HG03520 (cell line): Measurements from ENCODE around the gene FXN.
"Not testable (repeated sequence)": the region's sequence is repeated elsewhere in the genome, so short reads cannot be mapped to it uniquely, and the experiment has no call there.

Experiments used
- ATAC-seq: cut with Tn5 transposase; IDR thresholded peaks from one replicate; pipeline ENCODE4 v1.9.1; 2021; ENCODE audit warnings: mild to moderate bottlenecking, moderate library complexity; ENCODE audit not compliant: unreplicated experiment

Gene FXN

DNA sequence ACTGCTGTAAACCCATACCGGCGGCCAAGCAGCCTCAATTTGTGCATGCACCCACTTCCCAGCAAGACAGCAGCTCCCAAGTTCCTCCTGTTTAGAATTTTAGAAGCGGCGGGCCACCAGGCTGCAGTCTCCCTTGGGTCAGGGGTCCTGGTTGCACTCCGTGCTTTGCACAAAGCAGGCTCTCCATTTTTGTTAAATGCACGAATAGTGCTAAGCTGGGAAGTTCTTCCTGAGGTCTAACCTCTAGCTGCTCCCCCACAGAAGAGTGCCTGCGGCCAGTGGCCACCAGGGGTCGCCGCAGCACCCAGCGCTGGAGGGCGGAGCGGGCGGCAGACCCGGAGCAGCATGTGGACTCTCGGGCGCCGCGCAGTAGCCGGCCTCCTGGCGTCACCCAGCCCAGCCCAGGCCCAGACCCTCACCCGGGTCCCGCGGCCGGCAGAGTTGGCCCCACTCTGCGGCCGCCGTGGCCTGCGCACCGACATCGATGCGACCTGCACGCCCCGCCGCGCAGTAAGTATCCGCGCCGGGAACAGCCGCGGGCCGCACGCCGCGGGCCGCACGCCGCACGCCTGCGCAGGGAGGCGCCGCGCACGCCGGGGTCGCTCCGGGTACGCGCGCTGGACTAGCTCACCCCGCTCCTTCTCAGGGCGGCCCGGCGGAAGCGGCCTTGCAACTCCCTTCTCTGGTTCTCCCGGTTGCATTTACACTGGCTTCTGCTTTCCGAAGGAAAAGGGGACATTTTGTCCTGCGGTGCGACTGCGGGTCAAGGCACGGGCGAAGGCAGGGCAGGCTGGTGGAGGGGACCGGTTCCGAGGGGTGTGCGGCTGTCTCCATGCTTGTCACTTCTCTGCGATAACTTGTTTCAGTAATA is at the start of gene FXN:
Gene FXN (plus strand): TSS at position 315 of the 871 bp plus-strand sequence. CDS start 31 bp downstream, at position 346.
- peak; percentile 90 for ATAC-seq

DNA sequence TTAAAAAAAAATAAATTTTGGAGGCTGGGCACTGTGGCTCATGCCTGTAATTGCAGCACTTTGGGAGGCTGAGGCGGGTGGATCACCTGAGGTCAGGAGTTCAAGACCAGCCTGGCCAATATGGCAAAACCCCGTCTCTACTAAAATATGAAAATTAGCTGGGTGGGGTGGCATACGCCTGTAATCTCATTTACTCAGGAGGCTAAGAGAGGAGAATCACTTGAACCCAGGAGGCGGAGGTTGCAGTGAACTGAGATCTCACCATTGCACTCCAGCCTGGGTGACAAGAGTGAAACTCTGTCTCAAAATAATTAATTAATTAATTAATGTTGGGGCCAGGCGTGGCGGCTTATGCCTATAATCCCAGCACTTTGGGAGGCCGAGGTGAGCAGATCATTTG is 48.6 kb upstream of the FXN start:
- not testable (repeated sequence) for ATAC-seq

DNA sequence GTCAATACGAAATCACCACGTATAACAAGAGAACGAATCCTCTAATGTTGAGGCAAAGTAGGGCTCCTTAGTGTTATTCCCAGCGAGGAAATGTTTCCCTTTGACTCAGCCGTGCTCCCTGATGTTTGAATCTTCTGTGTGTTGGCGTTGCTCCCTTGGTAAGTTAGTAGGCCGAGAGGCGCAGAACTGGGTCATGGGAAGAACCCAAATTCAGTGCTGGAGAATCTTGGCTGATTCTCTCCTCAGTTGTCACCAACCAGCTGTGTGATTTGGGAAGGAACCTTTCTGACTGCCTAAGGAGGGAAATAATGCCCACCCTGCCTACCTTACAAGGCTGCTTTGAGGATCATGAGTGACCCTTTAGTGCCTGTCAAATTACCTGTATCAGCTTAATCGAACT is 44.1 kb upstream of the FXN start:
- ATAC-seq, result no peak

DNA sequence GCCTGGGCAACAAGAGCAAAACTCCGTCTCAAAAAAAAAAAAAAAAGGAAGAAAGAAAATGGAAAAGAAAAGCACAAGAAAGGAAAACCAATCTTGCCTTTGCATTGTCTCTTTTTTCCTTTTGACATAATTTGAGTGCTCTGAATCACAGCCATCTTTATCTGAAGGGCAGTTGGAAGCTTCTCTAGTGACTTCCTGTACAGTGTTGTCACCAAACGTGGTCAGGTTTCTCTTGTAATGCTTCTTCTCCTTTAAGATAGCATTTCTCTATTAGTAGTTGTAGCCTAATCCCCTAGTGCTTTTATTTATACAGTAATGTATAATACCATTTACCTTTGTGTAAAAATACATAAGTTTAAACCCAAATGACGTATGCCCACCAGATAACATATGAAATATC is 39.8 kb upstream of the FXN start:
- no peak for ATAC-seq

DNA sequence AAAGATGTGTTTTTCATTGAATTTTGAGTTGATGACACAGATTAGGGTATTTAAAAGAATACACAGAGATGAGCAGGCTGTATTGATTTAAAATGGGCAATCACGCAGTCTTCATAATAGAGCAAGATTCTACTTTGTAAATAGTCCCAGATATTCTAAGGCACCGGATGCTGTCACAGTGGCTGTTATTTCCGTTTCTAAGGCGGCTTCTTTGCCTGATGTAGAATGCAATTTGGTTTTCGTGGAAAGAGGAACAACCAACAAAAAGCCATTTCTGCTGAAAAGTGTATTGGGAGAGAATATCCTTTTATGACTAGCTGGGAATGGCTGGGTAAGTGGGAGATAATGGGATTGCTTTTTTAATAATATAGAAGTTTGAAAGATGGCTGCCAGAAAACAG is 39.1 kb upstream of the FXN start:
- ATAC-seq, result no peak

DNA sequence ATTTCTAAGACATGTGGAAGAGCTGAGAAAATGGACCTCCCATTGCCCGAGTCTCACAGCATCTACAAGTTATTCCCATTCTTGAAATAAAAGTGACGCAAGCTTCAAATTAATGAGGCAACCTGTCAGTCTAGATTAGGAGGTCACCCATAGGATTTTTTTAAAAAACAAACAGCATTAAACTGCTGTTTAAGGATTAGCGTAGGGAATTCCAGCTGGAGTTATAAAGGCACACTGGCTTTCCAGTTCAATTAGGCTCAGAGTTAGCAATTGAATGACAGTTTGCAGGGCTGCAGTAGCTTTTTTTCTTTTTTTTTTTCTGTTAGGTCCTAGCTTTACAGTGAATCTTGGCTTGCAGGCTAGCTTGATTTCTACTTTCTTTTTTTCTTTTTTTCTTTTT is 37.9 kb upstream of the FXN start:
- no peak for ATAC-seq

DNA sequence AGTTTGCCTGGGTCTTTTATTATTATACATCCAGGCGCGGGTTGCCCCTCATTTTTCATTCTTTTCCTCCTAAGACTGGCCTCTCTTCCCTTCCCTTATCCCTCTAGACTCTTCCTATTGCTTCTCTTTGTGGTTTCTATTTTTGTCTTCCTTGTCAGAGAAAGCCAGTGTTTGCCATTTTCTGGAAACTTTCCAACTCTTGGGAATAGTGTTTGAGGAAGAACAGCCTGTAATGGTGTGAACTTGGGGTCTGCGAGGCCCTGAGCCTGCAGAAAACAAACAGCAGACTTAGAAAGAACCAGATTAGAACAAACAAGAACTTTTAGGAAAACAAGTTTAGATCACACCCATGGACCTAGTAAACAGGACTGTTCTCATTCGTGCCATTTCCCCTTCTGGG is 37.2 kb upstream of the FXN start:
- no peak for ATAC-seq

DNA sequence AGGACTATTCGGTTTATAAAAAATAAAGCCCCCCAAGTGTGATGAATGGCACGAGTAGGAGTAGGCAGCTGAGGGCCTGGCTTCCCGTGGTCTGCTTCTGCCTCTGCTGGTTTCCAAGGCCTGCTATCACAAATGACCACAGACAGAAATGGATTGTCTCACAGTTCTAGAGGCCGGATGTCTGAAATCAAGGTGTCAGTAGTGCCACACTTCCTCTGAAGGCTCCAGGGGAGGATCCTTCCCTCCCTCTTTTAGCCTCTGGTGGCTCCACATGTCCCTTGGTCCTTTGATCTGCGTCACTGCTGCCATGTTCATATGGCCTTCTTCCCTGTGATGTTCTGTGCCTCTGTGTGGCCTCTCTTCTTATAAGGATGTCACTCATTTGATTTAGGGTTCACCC is 36.7 kb upstream of the FXN start:
- no peak for ATAC-seq

DNA sequence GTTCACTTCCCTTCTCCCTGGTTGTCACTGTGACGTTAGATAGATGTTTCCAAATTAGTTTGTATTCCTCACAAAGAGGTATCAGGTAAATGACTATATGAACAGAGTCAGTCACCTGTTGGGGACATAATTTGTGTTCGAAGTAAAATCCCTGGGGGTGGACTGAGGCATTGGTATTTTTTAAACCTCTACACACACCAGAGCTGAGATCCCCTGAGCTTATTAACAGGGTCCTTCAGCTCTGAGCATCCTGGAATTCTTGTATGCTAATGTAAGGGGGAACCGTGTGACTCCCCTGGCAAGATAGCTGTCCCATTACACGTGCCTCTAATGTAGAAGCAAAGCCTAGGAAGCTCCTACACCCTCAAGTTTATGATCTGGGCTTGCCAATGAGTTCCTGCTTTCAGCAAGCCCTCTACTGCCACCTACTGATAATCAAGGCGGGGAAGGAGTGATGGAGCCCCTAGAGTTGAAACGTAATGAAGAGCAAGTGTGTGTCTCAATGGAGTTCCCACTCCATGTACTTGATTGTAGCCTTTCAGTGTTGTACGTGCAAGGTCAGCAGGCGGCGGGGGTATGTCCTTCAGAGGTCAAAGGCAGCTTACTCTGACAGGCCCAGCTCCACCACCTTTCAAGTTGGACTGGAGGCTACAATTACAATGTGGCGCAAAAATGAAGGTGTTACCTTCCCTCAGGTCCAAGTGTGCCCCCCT is 36.0 kb upstream of the FXN start:
- ATAC-seq, result peak; percentile 75

DNA sequence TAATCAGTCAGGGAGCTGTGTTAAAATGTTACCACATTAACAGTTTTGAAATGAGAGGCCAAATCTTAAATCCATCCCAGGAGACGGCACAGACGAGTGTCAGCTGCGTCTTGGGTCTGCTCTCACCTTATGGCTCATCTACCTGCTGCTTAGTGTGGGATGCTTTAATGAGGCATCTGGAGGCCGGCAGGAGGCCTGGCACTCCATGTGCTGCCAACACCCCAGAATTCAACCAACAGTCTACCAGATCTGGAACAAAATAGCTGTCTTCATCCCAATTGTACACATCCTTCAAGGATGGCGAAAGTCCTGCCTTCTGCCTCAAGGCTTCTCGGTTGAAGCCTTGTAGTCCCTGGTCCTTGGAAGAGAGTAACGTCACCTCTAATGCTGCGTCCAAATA is 33.6 kb upstream of the FXN start:
- no peak for ATAC-seq

DNA sequence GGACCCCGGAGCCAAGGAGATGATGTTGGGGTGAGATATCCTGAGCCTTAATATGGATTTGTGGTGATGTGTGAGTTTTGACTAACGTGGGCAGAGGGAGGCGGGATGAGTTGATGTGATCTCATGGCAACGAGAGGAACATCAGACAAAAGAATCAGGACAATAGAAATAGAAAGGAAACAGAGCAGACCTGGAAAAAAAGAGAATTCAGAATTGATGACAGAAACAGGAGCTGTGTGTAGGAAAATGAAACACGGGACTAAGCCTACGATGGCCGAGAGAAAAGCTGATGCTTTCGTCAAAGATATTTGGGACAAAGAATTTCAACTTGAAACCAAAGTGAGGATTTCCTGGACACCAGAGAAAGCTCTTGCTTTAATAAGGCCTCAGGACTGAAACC is 32.5 kb upstream of the FXN start:
- ATAC-seq, result no peak

DNA sequence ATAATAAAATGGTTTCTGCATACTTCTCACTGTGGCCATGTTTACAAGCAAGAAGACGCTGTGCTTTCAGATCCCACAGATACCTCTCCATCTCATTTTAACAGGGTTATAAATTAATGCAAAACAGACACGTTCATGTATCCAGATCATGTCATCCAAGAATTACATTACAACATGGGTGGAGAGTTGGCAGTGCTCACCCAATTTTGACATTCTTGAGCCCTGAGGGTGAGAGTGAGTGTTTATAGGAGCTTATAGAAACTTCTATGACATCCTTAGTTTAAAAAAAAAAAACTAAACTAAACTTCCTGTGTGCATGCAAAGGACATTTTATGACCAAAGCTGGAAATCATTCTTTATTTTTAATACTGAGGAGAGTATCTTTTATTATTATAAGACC is 30.7 kb upstream of the FXN start:
- no peak for ATAC-seq

DNA sequence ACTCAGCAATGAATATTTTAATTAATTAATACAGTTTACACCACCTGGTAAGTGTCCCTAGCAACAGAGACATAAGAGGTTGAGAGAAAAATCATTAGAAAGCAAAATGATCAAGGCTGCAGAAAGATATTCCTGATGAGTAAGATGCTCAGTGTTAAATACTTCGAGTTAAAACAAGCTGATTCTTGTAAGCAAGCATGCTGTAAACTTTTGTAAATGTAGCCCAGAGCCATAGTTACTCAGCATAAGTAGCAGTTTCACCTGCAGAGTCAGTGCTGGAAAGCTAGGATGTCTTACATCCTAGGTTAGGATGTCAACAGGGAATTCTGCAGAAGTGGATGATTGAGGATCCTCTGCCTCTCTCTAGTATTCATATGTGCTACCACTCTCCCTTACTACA is 25.8 kb upstream of the FXN start:
- no peak for ATAC-seq

DNA sequence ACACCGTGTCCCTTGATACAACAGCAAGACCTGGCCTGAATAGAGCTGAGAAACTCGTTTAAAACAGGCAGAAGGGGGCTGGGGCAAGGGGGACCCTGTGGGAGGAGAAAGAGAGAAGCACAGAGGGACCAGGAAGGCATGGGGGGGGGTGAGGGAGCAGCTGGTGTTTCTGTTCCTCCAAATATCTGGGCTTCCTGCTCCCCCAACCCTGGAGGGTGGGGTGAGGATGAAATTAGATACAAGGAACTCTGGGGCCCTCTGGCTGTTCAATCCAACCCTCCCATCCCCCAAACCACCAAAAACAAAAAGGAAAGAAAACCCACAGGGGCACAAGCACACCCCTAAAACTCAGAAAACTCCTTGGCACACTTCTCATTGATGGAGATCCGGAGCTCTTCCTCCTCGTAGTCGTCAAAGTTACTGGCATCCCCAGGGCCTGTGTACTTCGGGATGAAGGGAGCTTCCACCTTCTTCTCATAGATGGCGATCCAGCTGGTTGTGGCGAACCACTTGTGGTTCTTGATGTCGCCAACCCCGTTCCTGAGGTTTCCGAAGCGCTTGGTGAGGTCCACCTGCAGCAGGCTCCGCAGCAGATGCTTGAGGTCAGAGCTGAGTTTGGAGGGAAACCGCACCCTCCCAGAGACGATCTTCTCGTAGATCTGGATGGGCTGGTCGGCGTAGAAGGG is 22.7 kb upstream of the FXN start:
- ATAC-seq, result no peak

DNA sequence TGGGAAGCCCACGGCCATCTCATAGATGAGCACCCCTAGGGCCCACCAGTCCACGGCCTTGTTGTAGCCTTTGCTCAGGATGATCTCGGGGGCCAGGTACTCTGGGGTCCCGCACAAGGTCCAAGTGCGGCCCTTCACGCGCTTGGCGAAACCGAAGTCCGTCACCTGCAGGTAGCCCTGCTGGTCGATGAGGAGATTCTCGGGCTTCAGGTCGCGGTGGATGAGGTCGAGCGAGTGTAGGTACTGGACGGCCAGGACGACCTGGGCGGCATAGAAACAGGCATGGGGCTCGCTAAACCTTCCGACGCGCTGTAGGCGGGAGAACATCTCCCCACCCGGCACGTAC is 22.2 kb upstream of the FXN start:
- no peak for ATAC-seq

DNA sequence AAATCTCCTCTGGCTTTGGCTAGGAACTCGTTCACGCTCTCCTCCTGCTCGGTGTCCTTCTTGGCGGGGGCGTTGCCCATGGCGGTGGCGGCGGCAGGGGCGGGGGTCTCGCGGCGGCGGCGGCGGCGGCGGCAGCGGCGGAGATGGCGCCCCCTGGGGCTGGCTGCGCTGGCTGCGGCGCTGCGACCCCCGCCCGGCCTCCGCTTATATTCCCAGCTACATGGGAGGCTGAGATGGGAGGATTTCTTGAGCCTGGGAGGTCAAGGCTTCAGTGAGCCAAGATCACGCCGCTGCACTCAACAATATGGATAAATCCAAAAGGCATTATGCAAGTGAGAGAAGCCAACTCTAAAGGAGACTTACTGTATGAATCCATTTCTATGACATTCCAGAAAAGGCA is 21.5 kb upstream of the FXN start, which contains the start of gene PRKACG:
Gene PRKACG (minus strand): TSS at position 101 of the 400 bp plus-strand sequence. CDS start 21 bp downstream, at position 80.
- no peak for ATAC-seq

DNA sequence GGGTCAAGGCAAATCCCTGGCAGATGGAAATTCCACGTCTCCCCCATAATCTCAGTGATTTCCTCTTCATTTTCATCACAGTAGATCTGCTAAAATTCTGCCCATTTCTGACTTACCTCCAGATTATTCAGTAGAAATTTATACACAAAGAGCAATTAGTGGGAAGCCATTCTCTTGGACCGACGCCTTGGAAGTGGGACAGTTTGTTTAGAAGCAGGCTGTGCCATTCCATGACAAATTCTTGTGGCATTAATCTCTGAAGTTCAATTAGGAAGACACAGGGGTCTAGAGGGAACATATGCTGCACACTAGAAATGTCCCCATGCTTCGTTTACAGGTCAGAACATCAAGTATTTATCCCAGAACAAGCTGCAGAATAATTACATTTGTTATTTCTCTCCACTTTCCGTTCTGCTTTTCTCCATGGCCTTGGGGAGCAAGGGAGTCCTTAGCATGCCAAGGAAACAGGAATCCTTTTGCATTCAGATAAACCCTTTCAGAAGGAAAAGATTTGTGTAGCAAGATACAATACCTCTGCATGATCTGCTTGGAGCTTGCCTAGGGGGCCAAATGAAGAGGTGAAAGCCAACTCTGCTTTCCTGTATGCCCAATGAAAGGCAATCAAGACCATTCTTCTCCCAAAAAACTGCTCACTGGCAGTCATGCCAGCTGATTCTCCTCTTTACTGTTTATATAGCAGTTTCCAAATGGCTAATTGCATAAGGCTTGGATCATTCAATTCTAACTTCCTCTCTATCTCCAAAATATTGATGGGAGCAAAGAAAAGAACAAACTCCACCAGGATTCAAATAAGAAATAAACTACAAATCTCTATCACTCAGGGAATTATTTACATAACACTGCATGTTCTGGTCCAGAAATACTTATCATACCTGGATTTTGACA is 19.1 kb upstream of the FXN start:
- ATAC-seq, result no peak

DNA sequence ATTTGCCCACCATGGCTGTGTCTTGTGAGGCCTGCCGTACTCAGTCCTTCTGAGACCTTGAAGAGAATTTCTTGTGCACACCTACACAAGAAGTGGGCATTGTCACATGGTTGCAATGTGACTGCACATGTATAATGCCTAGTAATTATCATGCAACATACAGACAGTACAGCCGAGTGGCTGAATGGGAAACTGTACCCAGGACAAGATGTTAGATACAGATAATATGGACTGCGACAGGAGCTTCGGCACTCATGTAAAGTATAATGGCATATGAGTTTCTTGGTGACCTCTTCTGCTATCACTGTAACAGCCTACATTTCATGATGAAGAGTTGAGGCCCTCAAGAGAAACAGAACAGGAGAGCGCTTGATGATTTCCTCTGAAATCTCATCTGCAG is 16.8 kb upstream of the FXN start:
- ATAC-seq, result no peak

DNA sequence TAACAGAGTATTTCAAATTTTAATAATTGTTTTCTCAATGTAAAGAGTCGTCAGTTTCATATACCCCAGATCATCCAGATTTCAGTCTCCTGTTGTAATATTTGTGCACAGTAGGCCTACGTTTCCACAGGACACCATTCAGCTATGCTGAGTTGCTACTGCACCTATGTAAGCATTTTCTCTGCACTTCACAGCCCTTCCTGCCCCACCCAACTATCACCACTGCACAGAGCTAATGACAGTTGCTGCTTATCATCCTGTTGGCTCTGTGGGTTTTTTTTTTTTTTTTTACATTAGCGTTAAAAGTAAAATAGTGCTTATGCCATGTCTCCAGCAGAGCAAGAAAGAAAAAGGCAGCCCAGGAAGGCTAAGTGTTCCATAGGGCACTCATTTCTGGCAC is 15.7 kb upstream of the FXN start:
- ATAC-seq, result no peak

DNA sequence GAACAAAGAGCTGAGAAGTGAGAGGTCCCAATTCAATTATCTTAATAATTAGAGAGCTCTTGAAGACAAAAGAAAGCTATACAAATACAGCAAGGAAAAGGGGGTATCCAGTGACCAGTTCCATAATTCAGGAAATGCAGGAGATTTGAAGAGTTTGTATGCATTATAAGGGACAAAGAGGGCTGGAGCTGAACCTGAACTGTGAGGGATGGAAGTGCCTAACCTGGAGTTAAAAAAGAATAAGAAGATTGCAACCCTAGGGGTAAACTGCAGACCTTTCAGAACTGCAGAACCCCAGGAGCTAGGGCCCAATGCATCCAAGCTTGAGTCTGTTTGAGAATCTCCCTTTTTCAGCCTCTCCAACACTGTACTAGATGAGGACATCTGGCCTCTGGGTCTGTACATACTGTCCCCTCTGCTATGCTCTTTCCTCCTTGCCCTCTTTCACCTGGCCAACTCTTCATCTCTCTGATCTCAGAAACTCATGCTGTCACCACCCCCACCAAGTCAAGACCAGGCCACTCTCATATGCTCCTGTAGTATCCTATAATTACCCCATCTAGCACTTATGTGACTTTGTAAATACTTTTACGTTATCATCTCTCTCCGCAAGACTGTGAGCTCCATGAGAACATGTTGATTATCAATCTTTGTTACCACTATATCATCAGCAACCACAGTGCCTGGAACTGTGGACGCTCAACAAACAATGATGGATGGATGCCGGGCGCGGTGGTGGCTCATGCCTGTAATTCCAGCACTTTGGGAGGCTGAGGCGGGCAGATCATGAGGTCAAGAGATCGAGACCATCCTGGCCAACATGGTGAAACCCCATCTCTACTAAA is 15.0 kb upstream of the FXN start:
- no peak for ATAC-seq
